SK-N-SH treated with all-trans-retinoic acid at 6 μM for 48 hours (cell line): Measurements from ENCODE around the gene PEX5L.

Experiments
- ATAC-seq: fragments of 200-7000 bp; cut with Tn5 transposase; 3 replicates; pipeline ENCODE4 v1.9.1; 2020; ENCODE audit warnings: mild to moderate bottlenecking, moderate library complexity
- ARNTL ChIP-seq: fragments of 450-650 bp; formaldehyde crosslinking; IDR thresholded peaks from 2 replicates; pipeline ENCODE4 v1.5.0; 2020; ENCODE audit warnings: low read depth, mild to moderate bottlenecking, moderate library complexity, borderline replicate concordance
- BACH2 ChIP-seq: fragments of 250-450 bp; sonication (Bioruptor Pico); IDR thresholded peaks from 2 replicates; pipeline ENCODE4 v1.9.0; 2021; ENCODE audit warnings: mild to moderate bottlenecking, borderline replicate concordance
- CSDC2 ChIP-seq: fragments of 250-450 bp; sonication (Bioruptor Pico); IDR thresholded peaks from 2 replicates; pipeline ENCODE4 v1.5.0; 2020; ENCODE audit warnings: mild to moderate bottlenecking, moderate library complexity
- CSRNP3 ChIP-seq: fragments of 250-450 bp; sonication (Bioruptor Pico); IDR thresholded peaks from 2 replicates; pipeline ENCODE4 v1.5.1; 2021; ENCODE audit warnings: mild to moderate bottlenecking, moderate library complexity
- ESRRG ChIP-seq: fragments of 250-450 bp; sonication (Bioruptor Pico); IDR thresholded peaks from 2 replicates; pipeline ENCODE4 v1.6.1; 2021; ENCODE audit warnings: mild to moderate bottlenecking
- GLIS3 ChIP-seq: fragments of 250-450 bp; sonication (Bioruptor Pico); IDR thresholded peaks from 2 replicates; pipeline ENCODE4 v1.5.0; 2020; ENCODE audit warnings: mild to moderate bottlenecking, moderate library complexity
- ISL1 ChIP-seq: fragments of 250-450 bp; sonication (Bioruptor Pico); IDR thresholded peaks from 2 replicates; pipeline ENCODE4 v2.1.2; 2022; ENCODE audit warnings: mild to moderate bottlenecking, moderate library complexity
- RARB ChIP-seq: fragments of 250-450 bp; sonication (Bioruptor Pico); IDR thresholded peaks from 2 replicates; pipeline ENCODE4 v1.8.0; 2021; ENCODE audit warnings: mild to moderate bottlenecking, moderate library complexity
- SNAI2 ChIP-seq: fragments of 250-450 bp; sonication (Bioruptor Pico); IDR thresholded peaks from 2 replicates; pipeline ENCODE4 v1.5.0; 2020; ENCODE audit warnings: mild to moderate bottlenecking, moderate library complexity
- TCF4 ChIP-seq: fragments of 250-450 bp; sonication (Bioruptor Pico); IDR thresholded peaks from 2 replicates; pipeline ENCODE4 v1.8.0; 2021; ENCODE audit warnings: mild to moderate bottlenecking, moderate library complexity, borderline replicate concordance
- TOX ChIP-seq: fragments of 250-450 bp; sonication (Bioruptor Pico); IDR thresholded peaks from 2 replicates; pipeline ENCODE4 v1.8.0; 2021; ENCODE audit warnings: mild to moderate bottlenecking, moderate library complexity, borderline replicate concordance
- TSHZ2 ChIP-seq: fragments of 250-450 bp; sonication (Bioruptor Pico); IDR thresholded peaks from 2 replicates; pipeline ENCODE4 v1.5.0; 2020; ENCODE audit warnings: mild to moderate bottlenecking, moderate library complexity
- ZC3H10 ChIP-seq: fragments of 250-450 bp; sonication (Bioruptor Pico); IDR thresholded peaks from 2 replicates; pipeline ENCODE4 v1.5.1; 2021; ENCODE audit warnings: mild to moderate bottlenecking, moderate library complexity
- ZFP3 ChIP-seq: fragments of 250-450 bp; sonication (Bioruptor Pico); IDR thresholded peaks from 2 replicates; pipeline ENCODE4 v1.5.0; 2020; ENCODE audit warnings: mild to moderate bottlenecking, moderate library complexity
- ZFP30 ChIP-seq: fragments of 450-650 bp; formaldehyde crosslinking; IDR thresholded peaks from 2 replicates; pipeline ENCODE4 v1.5.0; 2022; ENCODE audit warnings: mild to moderate bottlenecking, moderate library complexity
- ZNF565 ChIP-seq: fragments of 450-650 bp; formaldehyde crosslinking; conservative IDR thresholded peaks from 2 replicates; pipeline ENCODE4 v1.5.0; 2020; ENCODE audit warnings: low read depth, mild to moderate bottlenecking, moderate library complexity
- ZNF70 ChIP-seq: fragments of 450-650 bp; formaldehyde crosslinking; IDR thresholded peaks from 2 replicates; pipeline ENCODE4 v1.5.0; 2020; ENCODE audit warnings: mild to moderate bottlenecking, moderate library complexity
- TF ChIP-seq, protein P1 (sequence below): fragments of 250-450 bp; sonication (Bioruptor Pico); IDR thresholded peaks from 2 replicates; pipeline ENCODE4 v1.8.0; 2021; ENCODE audit warnings: low read depth, mild to moderate bottlenecking, moderate library complexity, borderline replicate concordance
- TF ChIP-seq, protein P2 (sequence below): fragments of 250-450 bp; sonication (Bioruptor Pico); IDR thresholded peaks from 2 replicates; pipeline ENCODE4 v1.8.0; 2020; ENCODE audit warnings: mild to moderate bottlenecking, moderate library complexity, borderline replicate concordance

The PEX5L gene

DNA sequence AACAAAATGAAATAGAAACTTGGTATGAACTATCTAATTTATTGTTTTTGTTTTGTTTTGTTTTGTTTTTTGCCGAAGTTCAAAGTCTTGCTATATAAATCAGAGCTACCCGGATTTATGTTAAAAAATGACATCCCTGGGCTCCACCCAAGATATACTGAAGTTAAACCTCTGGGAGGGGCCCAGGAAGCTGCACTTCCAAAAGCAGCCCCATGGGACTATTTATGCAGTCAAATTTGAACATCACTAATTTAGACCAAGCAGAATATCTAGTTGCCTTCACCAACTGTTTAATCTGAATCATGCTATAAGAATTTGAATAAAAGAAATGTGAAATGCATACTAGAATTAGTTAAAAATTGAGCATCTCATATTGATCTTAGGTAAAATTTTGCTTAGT is 32.2 kb downstream of the PEX5L start:
- no peak for ATAC-seq
- TF ChIP-seq CSDC2, result no peak

GRCh38 chr3:180002006-180002405 is 34.7 kb downstream of the PEX5L start:
- TF ChIP-seq ZFP3 (CRISPR knock-in tag) (no peak), GLIS3 (CRISPR knock-in tag) (no peak)
- ATAC-seq, result no peak

GRCh38 chr3:180000500-180000899 is 36.2 kb downstream of the PEX5L start:
- ATAC-seq, result no peak
- no peak for TF ChIP-seq ZFP30 (CRISPR knock-in tag)
- TF ChIP-seq ZNF565, result no peak
- TF ChIP-seq, all 23 proteins: peak for 0

DNA sequence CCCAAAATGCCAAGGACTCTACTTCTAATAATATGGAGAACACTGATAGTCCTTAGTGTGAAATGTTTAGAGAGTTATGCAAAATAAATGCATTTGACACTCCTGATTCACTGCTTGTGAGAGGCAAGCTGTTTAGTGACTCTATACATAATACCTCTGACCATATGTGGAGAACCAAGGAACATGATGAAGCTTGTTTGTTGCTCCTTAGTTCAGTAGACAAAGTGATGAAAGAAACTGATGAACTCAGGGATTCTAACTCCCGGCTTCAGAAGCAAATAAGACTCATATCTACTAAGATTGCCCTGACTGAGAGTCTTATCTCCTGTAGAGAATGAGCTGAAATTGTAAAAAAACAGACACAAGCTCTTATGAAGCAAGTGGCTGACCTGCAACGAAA is 41.3 kb downstream of the PEX5L start:
- no peak for ATAC-seq
- TF ChIP-seq ARNTL (CRISPR knock-in tag) (no peak), TOX (CRISPR knock-in tag) (no peak), BACH2 (CRISPR knock-in tag) (no peak), TSHZ2 (CRISPR knock-in tag) (no peak), ZNF70 (no peak), ZFP30 (CRISPR knock-in tag) (no peak), SNAI2 (CRISPR knock-in tag) (no peak), ISL1 (no peak), ZFP3 (CRISPR knock-in tag) (no peak), ZC3H10 (CRISPR knock-in tag) (no peak), RARB (no peak), CSRNP3 (no peak), ESRRG (CRISPR knock-in tag) (no peak), GLIS3 (CRISPR knock-in tag) (no peak), CSDC2 (no peak)
- TF ChIP-seq, protein P1, sequence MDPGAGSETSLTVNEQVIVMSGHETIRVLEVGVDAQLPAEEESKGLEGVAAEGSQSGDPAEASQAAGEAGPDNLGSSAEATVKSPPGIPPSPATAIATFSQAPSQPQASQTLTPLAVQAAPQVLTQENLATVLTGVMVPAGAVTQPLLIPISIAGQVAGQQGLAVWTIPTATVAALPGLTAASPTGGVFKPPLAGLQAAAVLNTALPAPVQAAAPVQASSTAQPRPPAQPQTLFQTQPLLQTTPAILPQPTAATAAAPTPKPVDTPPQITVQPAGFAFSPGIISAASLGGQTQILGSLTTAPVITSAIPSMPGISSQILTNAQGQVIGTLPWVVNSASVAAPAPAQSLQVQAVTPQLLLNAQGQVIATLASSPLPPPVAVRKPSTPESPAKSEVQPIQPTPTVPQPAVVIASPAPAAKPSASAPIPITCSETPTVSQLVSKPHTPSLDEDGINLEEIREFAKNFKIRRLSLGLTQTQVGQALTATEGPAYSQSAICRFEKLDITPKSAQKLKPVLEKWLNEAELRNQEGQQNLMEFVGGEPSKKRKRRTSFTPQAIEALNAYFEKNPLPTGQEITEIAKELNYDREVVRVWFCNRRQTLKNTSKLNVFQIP (CRISPR knock-in tag), result no peak

GRCh38 chr3:179991883-179992282 is 44.9 kb downstream of the PEX5L start:
- no peak for ATAC-seq
- no peak for TF ChIP-seq CSDC2
- no peak for TF ChIP-seq ZC3H10 (CRISPR knock-in tag)
- no peak for TF ChIP-seq TOX (CRISPR knock-in tag)
- TF ChIP-seq ZFP3 (CRISPR knock-in tag), result no peak
- TF ChIP-seq ESRRG (CRISPR knock-in tag), result no peak
- TF ChIP-seq ZNF70, result no peak
- TF ChIP-seq, protein P2, sequence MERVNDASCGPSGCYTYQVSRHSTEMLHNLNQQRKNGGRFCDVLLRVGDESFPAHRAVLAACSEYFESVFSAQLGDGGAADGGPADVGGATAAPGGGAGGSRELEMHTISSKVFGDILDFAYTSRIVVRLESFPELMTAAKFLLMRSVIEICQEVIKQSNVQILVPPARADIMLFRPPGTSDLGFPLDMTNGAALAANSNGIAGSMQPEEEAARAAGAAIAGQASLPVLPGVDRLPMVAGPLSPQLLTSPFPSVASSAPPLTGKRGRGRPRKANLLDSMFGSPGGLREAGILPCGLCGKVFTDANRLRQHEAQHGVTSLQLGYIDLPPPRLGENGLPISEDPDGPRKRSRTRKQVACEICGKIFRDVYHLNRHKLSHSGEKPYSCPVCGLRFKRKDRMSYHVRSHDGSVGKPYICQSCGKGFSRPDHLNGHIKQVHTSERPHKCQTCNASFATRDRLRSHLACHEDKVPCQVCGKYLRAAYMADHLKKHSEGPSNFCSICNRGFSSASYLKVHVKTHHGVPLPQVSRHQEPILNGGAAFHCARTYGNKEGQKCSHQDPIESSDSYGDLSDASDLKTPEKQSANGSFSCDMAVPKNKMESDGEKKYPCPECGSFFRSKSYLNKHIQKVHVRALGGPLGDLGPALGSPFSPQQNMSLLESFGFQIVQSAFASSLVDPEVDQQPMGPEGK (CRISPR knock-in tag), result no peak
- no peak for TF ChIP-seq ARNTL (CRISPR knock-in tag)
- TF ChIP-seq ISL1, result no peak
- TF ChIP-seq, protein P1 (CRISPR knock-in tag), result no peak
- TF ChIP-seq TCF4, result no peak
